ENCODE measurements around the gene ZNF217.

Gene ZNF217

GRCh38 chr20:53602661-53603060, 9.0 kb upstream of the ZNF217 start:
- H3K9me3 ChIP-seq (ENCODE audit: severe bottlenecking): no peaks in the 10 kb centered on the region
- H3K4me3 ChIP-seq (ENCODE audit: low read depth, low read length): no peak overlapping the region
- no peak for DNase-seq
- H3K27me3 ChIP-seq (ENCODE audit: insufficient read depth, low read depth, severe bottlenecking): no peaks in the 10 kb centered on the region
- H3K36me3 ChIP-seq: no peaks in the 10 kb centered on the region
- no peak for TF ChIP-seq CTCF (IDR thresholded peaks at IDR 0.05; ENCODE audit: low read depth, low read length)
- H3K27ac ChIP-seq: no peak overlapping the region

GRCh38 chr20:53599910-53600632, 6.4 kb upstream of the ZNF217 start:
- Histone ChIP-seq H3K27me3 (ENCODE audit: insufficient read depth, low read depth, severe bottlenecking) (no peaks in the 10 kb centered on the region), H3K27ac (no peak overlapping the region)
- no peak for TF ChIP-seq CTCF (IDR thresholded peaks at IDR 0.05; ENCODE audit: low read depth, low read length)

GRCh38 chr20:53599378-53599777, 5.7 kb upstream of the ZNF217 start:
- TF ChIP-seq CTCF (IDR thresholded peaks at IDR 0.05; ENCODE audit: low read depth, low read length): no peak
- H3K36me3 ChIP-seq: no peaks in the 10 kb centered on the region
- H3K27me3 ChIP-seq (ENCODE audit: insufficient read depth, low read depth, severe bottlenecking): no peaks in the 10 kb centered on the region
- no peak for DNase-seq
- H3K27ac ChIP-seq: no peak overlapping the region
- no peak overlapping the region for H3K4me3 ChIP-seq (ENCODE audit: low read depth, low read length)
- no peaks in the 10 kb centered on the region for H3K9me3 ChIP-seq (ENCODE audit: severe bottlenecking)

More at GRCh38 chr20:53599910-53600632, 6.4 kb upstream of the ZNF217 start:
- no peaks in the 10 kb centered on the region for H3K36me3 ChIP-seq
- H3K4me3 ChIP-seq (ENCODE audit: low read depth, low read length): no peak overlapping the region
- H3K9me3 ChIP-seq (ENCODE audit: severe bottlenecking): no peaks in the 10 kb centered on the region
- no peak for DNase-seq

- Histone ChIP-seq H3K27ac (no peak overlapping the region), H3K36me3 (no peaks in the 10 kb centered on the region)
These were observed 5.4 kb upstream of the ZNF217 start for GRCh38 chr20:53599044-53599362.

GRCh38 chr20:53598140-53599043, 4.8 kb upstream of the ZNF217 start:
- no peaks in the 10 kb centered on the region for H3K9me3 ChIP-seq (ENCODE audit: severe bottlenecking)
- H3K27me3 ChIP-seq (ENCODE audit: insufficient read depth, low read depth, severe bottlenecking): no peaks in the 10 kb centered on the region
- H3K4me3 ChIP-seq (ENCODE audit: low read depth, low read length): no peak overlapping the region
- no peak for DNase-seq
- no peak for TF ChIP-seq CTCF (IDR thresholded peaks at IDR 0.05; ENCODE audit: low read depth, low read length)
- H3K27ac ChIP-seq: no peak overlapping the region
- H3K36me3 ChIP-seq: no peaks in the 10 kb centered on the region

More at GRCh38 chr20:53599044-53599362, 5.4 kb upstream of the ZNF217 start:
- TF ChIP-seq CTCF (IDR thresholded peaks at IDR 0.05; ENCODE audit: low read depth, low read length): no peak
- H3K27me3 ChIP-seq (ENCODE audit: insufficient read depth, low read depth, severe bottlenecking): no peaks in the 10 kb centered on the region
- DNase-seq: no peak
- no peaks in the 10 kb centered on the region for H3K9me3 ChIP-seq (ENCODE audit: severe bottlenecking)
- H3K4me3 ChIP-seq (ENCODE audit: low read depth, low read length): no peak overlapping the region

Measured in WERI-Rb-1 (cell line).